HepG2 (cell line): ENCODE measurements around the gene ZNF621. TPM values are rescaled to one million over a fixed set of nuclear protein-coding genes. Genes with fewer than 3 reads are reported as not detected.

ENCODE experiments used
- BCL3 ChIP-seq: sonication (generic); formaldehyde crosslinking; IDR thresholded peaks from 2 replicates; pipeline ENCODE4 v1.5.1; 2020; ENCODE audit warnings: mild to moderate bottlenecking, missing genetic modification reagents, moderate library complexity
- BCL6 ChIP-seq: IDR thresholded peaks from 2 replicates; pipeline ENCODE4 v1.6.1; 2016; ENCODE audit warnings: missing genetic modification reagents, missing compliant biosample characterization
- CHCHD3 ChIP-seq: sonication (generic); formaldehyde crosslinking; IDR thresholded peaks from 2 replicates; pipeline ENCODE4 v1.8.0; 2022; ENCODE audit warnings: mild to moderate bottlenecking, missing genetic modification reagents, moderate library complexity
- CHD4 ChIP-seq: fragments of 200-600 bp; sonication (generic); IDR thresholded peaks from 2 replicates; pipeline ENCODE4 v1.7.0; 2017; ENCODE audit warnings: mild to moderate bottlenecking, low read length, borderline replicate concordance
- GATAD2A ChIP-seq: IDR thresholded peaks from 2 replicates; pipeline ENCODE4 v1.6.1; 2016
- HNRNPLL ChIP-seq: fragments of 200-400 bp; formaldehyde crosslinking; IDR thresholded peaks from 2 replicates; pipeline ENCODE4 v1.6.1; 2017; ENCODE audit warnings: mild to moderate bottlenecking, low read depth, low read length; ENCODE audit not compliant: poor library complexity, severe bottlenecking
- KAT2B ChIP-seq: fragments of 150-350 bp; IDR thresholded peaks from 2 replicates; pipeline ENCODE4 v1.6.1; 2014; ENCODE audit warnings: low read depth, low read length, borderline replicate concordance
- MIER2 ChIP-seq: IDR thresholded peaks from 2 replicates; pipeline ENCODE4 v1.6.1; 2016; ENCODE audit warnings: missing biosample characterization, missing genetic modification reagents
- NR1H2 ChIP-seq: sonication (generic); formaldehyde crosslinking; IDR thresholded peaks from 2 replicates; pipeline ENCODE4 v1.8.1; 2022; ENCODE audit warnings: low read depth, missing genetic modification reagents, borderline replicate concordance
- PAX8 ChIP-seq: sonication (generic); formaldehyde crosslinking; IDR thresholded peaks from 2 replicates; pipeline ENCODE4 v1.8.0; 2022; ENCODE audit warnings: mild to moderate bottlenecking, missing genetic modification reagents, borderline replicate concordance
- SALL2 ChIP-seq: sonication (generic); formaldehyde crosslinking; IDR thresholded peaks from 2 replicates; pipeline ENCODE4 v1.8.1; 2023; ENCODE audit warnings: mild to moderate bottlenecking, missing genetic modification reagents, inconsistent platforms
- SYNCRIP ChIP-seq: fragments of 200-400 bp; formaldehyde crosslinking; IDR thresholded peaks from 2 replicates; pipeline ENCODE4 v1.6.1; 2018; ENCODE audit warnings: mild to moderate bottlenecking, low read depth, low read length; ENCODE audit not compliant: insufficient read depth
- TEAD2 ChIP-seq: sonication (generic); formaldehyde crosslinking; IDR thresholded peaks from 2 replicates; pipeline ENCODE4 v1.9.0; 2021; ENCODE audit warnings: missing genetic modification reagents
- TRIM24 ChIP-seq: sonication (generic); formaldehyde crosslinking; IDR thresholded peaks from 2 replicates; pipeline ENCODE4 v1.8.0; 2022; ENCODE audit warnings: mild to moderate bottlenecking, missing genetic modification reagents
- ZBTB38 ChIP-seq: sonication (generic); formaldehyde crosslinking; IDR thresholded peaks from 2 replicates; pipeline ENCODE4 v1.5.1; 2020; ENCODE audit warnings: mild to moderate bottlenecking, missing genetic modification reagents
- ZNF337 ChIP-seq: sonication (generic); formaldehyde crosslinking; IDR thresholded peaks from 2 replicates; pipeline ENCODE4 v1.5.1; 2020; ENCODE audit warnings: missing genetic modification reagents, low read depth, mild to moderate bottlenecking, borderline replicate concordance
- ZNF552 ChIP-seq: sonication (generic); formaldehyde crosslinking; IDR thresholded peaks from 2 replicates; pipeline ENCODE4 v1.9.0; 2022; ENCODE audit warnings: missing genetic modification reagents, mild to moderate bottlenecking, borderline replicate concordance
- ZNF674 ChIP-seq: sonication (generic); formaldehyde crosslinking; IDR thresholded peaks from 2 replicates; pipeline ENCODE4 v1.5.0; 2020; ENCODE audit warnings: low read depth, mild to moderate bottlenecking, missing genetic modification reagents
- ZSCAN20 ChIP-seq: sonication (generic); formaldehyde crosslinking; IDR thresholded peaks from 2 replicates; pipeline ENCODE4 v1.4.0; 2020; ENCODE audit warnings: missing genetic modification reagents, mild to moderate bottlenecking, borderline replicate concordance
- polyA plus RNA-seq, 8 experiments: library from polyadenylated mRNA; depleted of rRNA in 3 of 8; stranded (reverse) in 7 of 8; unstranded in 1 of 8; fragments of >200 nt; fragmentation: Illumina TruSeq in 4 of 8; extraction: Trizol in 4 of 8; gene quantifications; 2 replicates each; pipeline versions ENCODE4 v1.2.1 to v1.2.3, GENCODE V29; 2011 to 2016; ENCODE audit warnings: low read depth in 4 of 8, missing spikeins in 1 of 8, mixed read lengths in 1 of 8; ENCODE audit not compliant: insufficient read depth in 1 of 8
- total RNA-seq, 5 experiments: library from RNA; depleted of rRNA; stranded (reverse); fragments of >200 nt; fragmentation: Illumina TruSeq; extraction: Trizol; gene quantifications; 2 replicates each; pipeline ENCODE4 v1.2.3, GENCODE V29; 2016; ENCODE audit warnings: low read depth in 1 of 5
- TF ChIP-seq, protein P1 (sequence below): IDR thresholded peaks from 2 replicates; pipeline ENCODE4 v1.6.1; 2016; ENCODE audit warnings: missing biosample characterization, missing genetic modification reagents, low read depth
- TF ChIP-seq, protein P2 (sequence below): sonication (generic); formaldehyde crosslinking; IDR thresholded peaks from 2 replicates; pipeline ENCODE4 v1.4.0; 2020; ENCODE audit warnings: low read depth, mild to moderate bottlenecking, missing genetic modification reagents
- TF ChIP-seq, protein P3 (sequence below): sonication (generic); formaldehyde crosslinking; IDR thresholded peaks from 2 replicates; pipeline ENCODE4 v1.5.0; 2020; ENCODE audit warnings: mild to moderate bottlenecking, missing genetic modification reagents
- TF ChIP-seq, protein P4 (sequence below): sonication (generic); formaldehyde crosslinking; IDR thresholded peaks from 2 replicates; pipeline ENCODE4 v1.5.0; 2020; ENCODE audit warnings: missing genetic modification reagents

ZNF621 gene
- total and polyA plus RNA-seq, 2 of the 13 experiments (the other 11 are each of a cell fraction or from before 2014, with no cell fraction given): 13.2 to 14.9 TPM

- TF ChIP-seq, protein P1, sequence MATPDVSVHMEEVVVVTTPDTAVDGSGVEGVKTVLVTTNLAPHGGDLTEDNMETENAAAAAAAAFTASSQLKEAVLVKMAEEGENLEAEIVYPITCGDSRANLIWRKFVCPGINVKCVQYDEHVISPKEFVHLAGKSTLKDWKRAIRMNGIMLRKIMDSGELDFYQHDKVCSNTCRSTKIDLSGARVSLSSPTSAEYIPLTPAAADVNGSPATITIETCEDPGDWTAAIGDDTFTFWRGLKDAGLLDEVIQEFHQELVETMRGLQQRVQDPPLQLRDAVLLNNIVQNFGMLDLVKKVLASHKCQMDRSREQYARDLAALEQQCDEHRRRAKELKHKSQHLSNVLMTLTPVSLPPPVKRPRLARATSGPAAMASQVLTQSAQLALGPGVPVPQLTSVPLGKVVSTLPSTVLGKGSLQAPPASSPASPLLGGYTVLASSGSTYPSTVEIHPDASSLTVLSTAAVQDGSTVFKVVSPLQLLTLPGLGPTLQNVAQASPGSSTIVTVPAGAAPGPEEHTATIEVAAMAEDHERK: 0 out of 2 replicates have a peak, but pooled peaks have one; percentile 40
- 0 out of 2 replicates have a peak, but pooled peaks have one; percentile 26 for TF ChIP-seq NR1H2 (CRISPR knock-in tag)
- TF ChIP-seq, protein P2, sequence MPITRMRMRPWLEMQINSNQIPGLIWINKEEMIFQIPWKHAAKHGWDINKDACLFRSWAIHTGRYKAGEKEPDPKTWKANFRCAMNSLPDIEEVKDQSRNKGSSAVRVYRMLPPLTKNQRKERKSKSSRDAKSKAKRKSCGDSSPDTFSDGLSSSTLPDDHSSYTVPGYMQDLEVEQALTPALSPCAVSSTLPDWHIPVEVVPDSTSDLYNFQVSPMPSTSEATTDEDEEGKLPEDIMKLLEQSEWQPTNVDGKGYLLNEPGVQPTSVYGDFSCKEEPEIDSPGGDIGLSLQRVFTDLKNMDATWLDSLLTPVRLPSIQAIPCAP (CRISPR knock-in tag): no peak
- no peak for TF ChIP-seq CHCHD3 (CRISPR knock-in tag)
- TF ChIP-seq, protein P3, sequence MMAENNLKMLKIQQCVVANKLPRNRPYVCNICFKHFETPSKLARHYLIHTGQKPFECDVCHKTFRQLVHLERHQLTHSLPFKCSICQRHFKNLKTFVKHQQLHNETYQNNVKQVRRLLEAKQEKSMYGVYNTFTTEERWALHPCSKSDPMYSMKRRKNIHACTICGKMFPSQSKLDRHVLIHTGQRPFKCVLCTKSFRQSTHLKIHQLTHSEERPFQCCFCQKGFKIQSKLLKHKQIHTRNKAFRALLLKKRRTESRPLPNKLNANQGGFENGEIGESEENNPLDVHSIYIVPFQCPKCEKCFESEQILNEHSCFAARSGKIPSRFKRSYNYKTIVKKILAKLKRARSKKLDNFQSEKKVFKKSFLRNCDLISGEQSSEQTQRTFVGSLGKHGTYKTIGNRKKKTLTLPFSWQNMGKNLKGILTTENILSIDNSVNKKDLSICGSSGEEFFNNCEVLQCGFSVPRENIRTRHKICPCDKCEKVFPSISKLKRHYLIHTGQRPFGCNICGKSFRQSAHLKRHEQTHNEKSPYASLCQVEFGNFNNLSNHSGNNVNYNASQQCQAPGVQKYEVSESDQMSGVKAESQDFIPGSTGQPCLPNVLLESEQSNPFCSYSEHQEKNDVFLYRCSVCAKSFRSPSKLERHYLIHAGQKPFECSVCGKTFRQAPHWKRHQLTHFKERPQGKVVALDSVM: no peak
- no peak for TF ChIP-seq SYNCRIP
- peak; percentile 62; the same call in 1 of the 2 replicates for TF ChIP-seq BCL6 (CRISPR knock-in tag)
- TF ChIP-seq ZNF552 (CRISPR knock-in tag): 0 out of 2 replicates have a peak, but pooled peaks have one; percentile 14
- no peak for TF ChIP-seq ZNF674 (CRISPR knock-in tag)
- TF ChIP-seq SALL2: peak; percentile 19; the same call in 1 of the 2 replicates
- no peak for TF ChIP-seq CHD4
- 0 out of 2 replicates have a peak, but pooled peaks have one; percentile 14 for TF ChIP-seq MIER2 (CRISPR knock-in tag)
- TF ChIP-seq PAX8 (CRISPR knock-in tag): no peak
- TF ChIP-seq GATAD2A: peak; percentile 64
- TF ChIP-seq HNRNPLL: peak; percentile 74
- TF ChIP-seq ZSCAN20 (CRISPR knock-in tag): peak; percentile 94
- TF ChIP-seq, protein P4, sequence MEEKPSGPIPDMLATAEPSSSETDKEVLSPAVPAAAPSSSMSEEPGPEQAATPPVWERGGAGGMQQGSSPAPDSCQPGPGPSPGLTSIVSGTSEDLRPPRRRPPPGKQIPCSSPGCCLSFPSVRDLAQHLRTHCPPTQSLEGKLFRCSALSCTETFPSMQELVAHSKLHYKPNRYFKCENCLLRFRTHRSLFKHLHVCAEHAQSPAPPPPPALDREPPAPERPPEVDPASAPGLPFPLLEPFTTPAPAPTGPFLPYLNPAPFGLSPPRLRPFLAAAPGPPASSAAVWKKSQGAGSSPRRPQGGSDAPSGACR (CRISPR knock-in tag): peak; percentile 83; the same call in 1 of the 2 replicates
- TF ChIP-seq KAT2B: no peak
- TF ChIP-seq BCL3 (CRISPR knock-in tag): peak; percentile 66; the same call in 1 of the 2 replicates
- TF ChIP-seq TRIM24 (CRISPR knock-in tag): no peak
- TF ChIP-seq TEAD2 (CRISPR knock-in tag): no peak
- TF ChIP-seq ZNF337 (CRISPR knock-in tag): no peak
- TF ChIP-seq ZBTB38 (CRISPR knock-in tag): peak; percentile 78; the same call in 1 of the 2 replicates
These were observed at the start of gene ZNF621 (continued) for GRCh38 chr3:40524568-40525285.
